ENCODE results near the gene PC. TPM values are rescaled to one million over a fixed set of nuclear protein-coding genes. Genes with fewer than 3 reads are reported as not detected.
A peak's percentile ranks its signal among the peaks of the same experiment; 100 is the strongest.

The PC gene
- total RNA-seq, 1 donor from 2014 or later, result 10.5 TPM

- Mint-ChIP-seq H3K9me3 (ENCODE audit: unreplicated experiment) (no peaks in the 10 kb centered on the region), H3K4me3 (ENCODE audit: unreplicated experiment) (no peak overlapping the region)
- H3K27ac ChIP-seq (ENCODE audit: low read depth, low read length), result no peak overlapping the region
Measured at GRCh38 chr11:66853242-66854229, 104.6 kb downstream of the PC start.

GRCh38 chr11:66852466-66853241 lies 105.5 kb downstream of the PC start:
- TF ChIP-seq EZH2 (IDR thresholded peaks at IDR 0.05; ENCODE audit: insufficient read depth, low read length) (no peak), CTCF (IDR thresholded peaks at IDR 0.05; ENCODE audit: insufficient read depth, low read depth, low read length) (no peak)
- Histone ChIP-seq H3K9me3 (ENCODE audit: insufficient read depth, low read depth, low read length) (no peaks in the 10 kb centered on the region), H4K20me1 (ENCODE audit: insufficient read depth, low read length) (no peaks in the 10 kb centered on the region), H3K4me3 (ENCODE audit: insufficient read depth, low read depth, low read length) (no peak overlapping the region), H3K4me2 (ENCODE audit: low read length) (no peak overlapping the region), H2AFZ (ENCODE audit: low read depth, low read length) (no peak overlapping the region), H3K27ac (ENCODE audit: low read depth, low read length) (no peak overlapping the region), H3K4me1 (ENCODE audit: insufficient read depth, low read length) (peaks cover 10% of the 10 kb centered on the region), H3K9ac (ENCODE audit: low read length) (no peak overlapping the region), H3K27me3 (ENCODE audit: insufficient read depth, low read length) (no peaks in the 10 kb centered on the region), H3K36me3 (ENCODE audit: insufficient read depth, low read length) (no peaks in the 10 kb centered on the region), H3K79me2 (ENCODE audit: insufficient read depth, low read length) (peaks cover 11% of the 10 kb centered on the region)
- no peaks in the 10 kb centered on the region for H3K4me1 Mint-ChIP-seq (ENCODE audit: low read depth, unreplicated experiment)
- no peak overlapping the region for H3K27ac Mint-ChIP-seq (ENCODE audit: unreplicated experiment)
- no peaks in the 10 kb centered on the region for H3K9me3 Mint-ChIP-seq (ENCODE audit: unreplicated experiment)
- FAIRE-seq (no peak), DNase-seq (ENCODE audit: low read depth) (no peak)
- H3K27me3 Mint-ChIP-seq (ENCODE audit: low read depth, unreplicated experiment), result peaks cover 6% of the 10 kb centered on the region
- H3K4me3 Mint-ChIP-seq (ENCODE audit: unreplicated experiment), result no peak overlapping the region
- H3K36me3 Mint-ChIP-seq (ENCODE audit: low read depth, unreplicated experiment), result peaks cover 3% of the 10 kb centered on the region

More at GRCh38 chr11:66853242-66854229, 104.6 kb downstream of the PC start:
- Histone ChIP-seq H3K9ac (ENCODE audit: low read length) (no peak overlapping the region), H3K79me2 (ENCODE audit: insufficient read depth, low read length) (peaks cover 20% of the 10 kb centered on the region), H3K4me1 (ENCODE audit: insufficient read depth, low read length) (peaks cover 11% of the 10 kb centered on the region), H3K4me3 (ENCODE audit: insufficient read depth, low read depth, low read length) (no peak overlapping the region), H2AFZ (ENCODE audit: low read depth, low read length) (no peak overlapping the region), H3K36me3 (ENCODE audit: insufficient read depth, low read length) (no peaks in the 10 kb centered on the region), H3K9me3 (ENCODE audit: insufficient read depth, low read depth, low read length) (no peaks in the 10 kb centered on the region), H3K4me2 (ENCODE audit: low read length) (no peak overlapping the region), H4K20me1 (ENCODE audit: insufficient read depth, low read length) (no peaks in the 10 kb centered on the region), H3K27me3 (ENCODE audit: insufficient read depth, low read length) (no peaks in the 10 kb centered on the region)
- no peak for FAIRE-seq
- DNase-seq (ENCODE audit: low read depth), result no peak
- Mint-ChIP-seq H3K4me1 (ENCODE audit: low read depth, unreplicated experiment) (no peaks in the 10 kb centered on the region), H3K27ac (ENCODE audit: unreplicated experiment) (peak overlapping the region; percentile 47), H3K27me3 (ENCODE audit: low read depth, unreplicated experiment) (peaks cover 6% of the 10 kb centered on the region), H3K36me3 (ENCODE audit: low read depth, unreplicated experiment) (peaks cover 3% of the 10 kb centered on the region)
- TF ChIP-seq CTCF (IDR thresholded peaks at IDR 0.05; ENCODE audit: insufficient read depth, low read depth, low read length) (no peak), EZH2 (IDR thresholded peaks at IDR 0.05; ENCODE audit: insufficient read depth, low read length) (no peak)

Data from astrocyte (in vitro differentiated cells and primary cell).